Glomerular visceral epithelial cell (primary cell): ENCODE data around the gene LRRC42.

ENCODE experiments used
- DNase-seq: peaks from one replicate; pipeline ENCODE4 v3.0.0-alpha.2; 2016; ENCODE audit errors: extremely low spot score

LRRC42 gene

DNA sequence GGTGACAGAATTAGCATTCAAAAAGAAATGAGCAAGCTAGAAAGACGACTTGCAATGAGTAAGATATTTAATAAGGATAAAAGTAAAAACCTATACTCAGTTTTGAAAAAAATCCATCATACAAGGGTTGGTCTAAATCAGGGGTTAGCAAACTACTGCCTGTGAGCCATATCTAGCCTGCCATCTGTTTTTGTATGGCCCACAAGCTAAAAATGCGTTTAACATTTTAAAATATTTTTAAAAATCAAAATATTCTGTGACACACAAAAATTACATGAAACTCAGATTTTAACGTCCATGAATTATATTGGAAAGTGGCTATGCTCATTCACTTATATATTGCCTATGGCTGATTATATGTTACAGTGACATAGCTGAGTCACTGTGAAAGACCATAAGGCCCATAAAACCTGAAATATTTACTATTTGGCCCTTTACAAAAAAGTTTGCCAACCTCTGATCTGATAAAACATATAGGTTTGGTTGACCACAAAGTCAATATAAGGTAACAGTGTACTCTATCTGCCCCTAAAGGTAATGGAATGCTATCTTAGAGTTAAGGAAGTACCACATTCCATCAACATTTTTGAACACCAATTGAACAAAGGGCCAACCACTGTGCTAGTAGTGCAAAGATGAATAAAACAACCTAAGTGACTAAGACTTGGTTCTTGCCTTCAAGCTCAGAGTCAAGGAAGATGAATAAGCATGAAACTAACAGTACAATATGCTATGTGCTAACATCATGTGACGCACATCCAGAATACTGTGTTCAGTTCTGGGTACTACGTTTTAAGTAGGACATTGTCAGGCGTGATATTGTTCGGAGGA lies 3.8 kb upstream of the LRRC42 start:
- no peak for DNase-seq

DNA sequence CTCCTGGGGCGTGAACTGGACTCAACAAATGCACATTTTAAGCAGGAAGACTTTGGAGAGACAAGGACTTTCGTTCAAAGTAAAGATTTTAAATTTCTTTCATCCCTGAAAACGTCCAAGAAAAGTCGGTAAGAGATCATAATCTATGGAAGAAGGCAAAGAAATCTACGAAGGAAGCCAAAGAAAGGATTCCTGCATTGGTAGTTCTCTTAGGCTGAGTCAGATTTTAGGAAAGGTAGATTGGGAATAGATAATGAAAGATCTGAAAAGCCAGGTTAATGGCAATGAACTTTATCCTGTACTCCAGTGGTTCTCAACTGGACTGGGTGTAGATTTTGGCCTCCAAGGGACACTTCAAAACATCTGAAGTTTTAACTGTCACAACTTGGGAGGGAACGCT lies 3.1 kb upstream of the LRRC42 start:
- no peak for DNase-seq

DNA sequence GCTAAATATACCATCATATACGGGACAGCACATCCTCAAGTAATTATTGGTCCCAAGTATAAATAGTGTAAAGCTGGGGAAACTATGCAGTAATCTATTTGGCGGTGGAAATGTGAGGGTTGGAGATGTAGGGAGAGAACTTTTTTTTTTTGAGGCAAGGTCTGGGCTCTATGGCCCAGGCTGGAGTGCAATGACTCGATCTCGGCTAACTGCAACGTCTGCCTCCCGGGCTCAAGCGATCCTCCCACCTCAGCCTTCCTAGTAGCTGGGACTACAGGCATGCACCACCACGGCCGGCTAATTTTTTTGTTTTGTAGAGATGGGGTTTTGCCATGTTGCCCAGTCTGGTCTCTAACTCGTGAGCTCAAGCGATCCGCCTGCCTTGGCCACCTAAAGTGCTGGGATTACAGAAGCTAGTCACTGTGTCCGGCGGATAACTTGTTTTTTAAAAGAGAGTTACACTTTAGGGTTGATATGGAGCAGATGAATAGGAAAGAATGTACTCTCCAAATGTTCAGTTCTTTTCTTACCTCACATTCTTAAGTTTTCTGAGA lies 2.6 kb upstream of the LRRC42 start:
- DNase-seq, result no peak

DNA sequence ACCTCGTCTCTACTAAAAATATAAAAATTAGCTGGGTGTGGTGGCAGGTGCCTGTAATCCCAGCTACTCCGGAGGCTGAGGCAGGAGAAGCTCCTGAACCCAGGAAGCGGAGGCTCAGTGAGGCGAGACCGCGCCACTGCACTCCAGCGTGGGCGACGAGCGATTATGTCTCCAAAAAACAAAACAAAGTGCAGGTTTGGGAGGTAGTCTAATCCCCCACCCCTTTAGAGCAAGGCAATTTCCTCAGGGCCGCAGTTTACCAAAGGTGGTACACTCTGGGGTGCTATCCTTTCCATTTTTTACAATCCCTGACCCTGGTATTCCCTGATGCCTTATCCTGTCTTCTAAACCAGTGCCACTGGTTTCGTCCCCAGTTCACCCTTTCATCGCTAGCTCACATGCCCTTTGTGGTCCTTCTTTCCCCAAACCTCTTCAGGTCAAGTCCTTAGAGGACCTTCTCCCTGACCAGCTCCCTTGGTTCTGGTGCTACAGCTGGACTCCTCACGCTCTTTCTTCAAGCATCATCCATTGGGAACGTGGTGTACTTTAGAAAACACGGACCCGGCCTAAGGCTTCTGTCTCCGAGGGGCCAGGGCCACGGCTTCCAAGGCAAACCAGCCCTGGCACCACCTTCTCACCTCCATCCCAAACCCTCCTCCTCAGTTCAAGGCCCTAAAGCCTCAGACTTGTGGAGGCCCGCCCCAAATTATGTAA lies 1.5 kb upstream of the LRRC42 start:
- peak; percentile 17 for DNase-seq

DNA sequence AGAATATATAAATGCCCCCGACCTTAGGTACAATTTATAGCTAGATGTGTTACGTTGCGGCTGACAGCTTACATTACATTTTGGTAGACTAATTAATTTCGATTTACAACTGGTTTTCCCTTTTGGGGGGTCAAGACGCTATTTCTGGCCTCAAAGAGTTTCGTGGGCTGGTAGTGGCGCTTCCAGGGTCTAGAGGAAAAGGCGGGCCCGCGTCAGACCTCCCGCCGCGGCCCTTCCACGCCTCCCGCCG lies 1.0 kb upstream of the LRRC42 start:
- no peak for DNase-seq

DNA sequence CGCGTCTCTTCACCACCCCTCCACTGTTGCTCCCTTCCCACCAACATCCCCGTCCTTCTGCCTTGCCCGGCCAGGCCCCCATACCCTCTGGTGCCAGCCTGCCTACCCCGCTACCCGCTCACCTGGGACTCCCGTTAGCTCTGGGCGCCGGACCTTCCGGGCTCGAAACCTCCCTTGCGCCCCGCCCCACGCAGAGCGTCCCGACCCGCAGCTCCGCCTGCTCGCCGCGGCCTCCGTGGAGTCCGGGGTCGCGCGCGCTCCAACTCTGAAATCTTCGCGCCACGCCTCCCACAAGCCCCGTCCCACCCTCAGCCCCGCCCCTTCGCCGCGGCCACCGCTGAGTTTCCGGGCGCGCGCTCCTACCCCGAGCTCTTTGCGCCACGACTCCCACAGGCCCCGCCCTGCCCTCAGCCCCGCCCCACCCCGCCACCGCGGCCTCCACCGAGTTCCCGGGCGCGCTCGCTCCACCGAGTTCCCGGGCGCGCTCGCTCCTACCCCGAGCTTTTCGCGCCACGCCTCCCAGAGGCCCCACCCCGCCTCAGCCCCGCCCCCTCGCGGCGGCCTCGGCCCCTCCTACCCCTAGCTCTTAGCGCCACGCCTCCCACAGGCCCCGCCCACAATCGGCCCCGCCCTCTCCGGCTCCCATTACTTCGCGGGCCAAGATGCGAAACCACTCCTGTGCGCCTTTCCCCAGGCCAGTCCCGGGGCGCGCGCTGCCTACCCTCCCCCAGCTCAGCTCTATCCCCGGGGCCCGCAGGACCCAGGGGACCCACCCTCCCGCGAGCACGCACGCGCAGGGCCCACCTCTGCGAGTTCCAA lies 508 bp upstream of the LRRC42 start, which contains the start of gene IFT25:
TSS of gene IFT25 (minus strand) at position 267 of the 819 bp plus-strand sequence. CDS start 5,617 bp downstream, outside the sequence.
- peak; percentile 99 for DNase-seq

DNA sequence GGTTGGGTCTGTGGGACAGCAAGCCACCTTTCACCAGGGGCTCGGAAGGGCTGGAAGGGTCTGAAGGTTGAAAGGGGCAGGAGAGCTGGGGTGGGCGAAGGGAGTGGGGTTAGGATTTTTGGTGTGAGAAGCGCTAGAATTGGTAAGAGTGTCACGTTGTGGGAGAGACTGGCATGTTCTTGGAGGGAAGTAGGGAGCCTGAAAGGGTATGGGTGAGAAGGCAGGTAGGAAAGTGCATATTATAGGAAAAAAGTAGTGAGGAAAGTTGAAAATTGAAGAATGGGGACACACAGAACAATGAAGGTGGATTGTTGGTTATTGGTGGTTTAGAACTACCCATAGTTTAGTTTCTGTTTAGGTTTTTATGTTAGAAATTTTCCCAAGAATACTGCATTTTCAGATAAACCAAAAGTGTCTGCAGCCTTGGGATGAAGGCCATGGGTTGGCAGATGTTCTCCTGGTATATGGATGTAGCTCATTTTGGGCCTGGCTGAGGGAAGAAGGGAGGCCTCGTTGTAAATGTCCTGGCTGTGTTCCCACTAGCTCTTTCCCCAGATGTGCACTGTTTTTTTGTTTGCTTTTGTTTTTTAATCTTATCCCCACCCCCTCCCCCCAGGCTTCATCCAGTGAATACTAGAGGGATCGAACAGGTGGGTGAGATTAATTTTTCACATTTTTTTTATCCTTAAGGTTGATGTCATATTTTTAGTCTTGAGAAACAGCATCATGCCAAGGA lies 1.2 kb downstream of the LRRC42 start:
- DNase-seq, result no peak

DNA sequence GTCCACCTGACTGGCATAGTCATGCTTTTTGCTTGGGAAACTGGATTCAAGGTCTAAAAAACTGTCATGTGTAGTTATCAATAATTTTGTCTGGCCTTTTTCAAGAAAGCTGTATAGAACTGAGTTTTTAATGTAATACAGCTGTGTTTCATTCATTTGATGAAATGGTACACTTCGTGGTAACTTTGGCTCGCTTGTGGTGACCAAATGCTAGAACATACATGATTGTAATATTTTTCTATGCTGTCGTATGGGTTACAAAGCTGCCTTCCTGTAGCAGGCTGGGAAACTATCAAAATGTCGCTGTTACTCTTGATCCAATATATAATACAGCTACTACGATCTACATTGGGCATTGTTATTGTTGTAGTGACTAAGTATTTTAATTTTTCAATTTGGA lies 2.1 kb downstream of the LRRC42 start:
- no peak for DNase-seq

DNA sequence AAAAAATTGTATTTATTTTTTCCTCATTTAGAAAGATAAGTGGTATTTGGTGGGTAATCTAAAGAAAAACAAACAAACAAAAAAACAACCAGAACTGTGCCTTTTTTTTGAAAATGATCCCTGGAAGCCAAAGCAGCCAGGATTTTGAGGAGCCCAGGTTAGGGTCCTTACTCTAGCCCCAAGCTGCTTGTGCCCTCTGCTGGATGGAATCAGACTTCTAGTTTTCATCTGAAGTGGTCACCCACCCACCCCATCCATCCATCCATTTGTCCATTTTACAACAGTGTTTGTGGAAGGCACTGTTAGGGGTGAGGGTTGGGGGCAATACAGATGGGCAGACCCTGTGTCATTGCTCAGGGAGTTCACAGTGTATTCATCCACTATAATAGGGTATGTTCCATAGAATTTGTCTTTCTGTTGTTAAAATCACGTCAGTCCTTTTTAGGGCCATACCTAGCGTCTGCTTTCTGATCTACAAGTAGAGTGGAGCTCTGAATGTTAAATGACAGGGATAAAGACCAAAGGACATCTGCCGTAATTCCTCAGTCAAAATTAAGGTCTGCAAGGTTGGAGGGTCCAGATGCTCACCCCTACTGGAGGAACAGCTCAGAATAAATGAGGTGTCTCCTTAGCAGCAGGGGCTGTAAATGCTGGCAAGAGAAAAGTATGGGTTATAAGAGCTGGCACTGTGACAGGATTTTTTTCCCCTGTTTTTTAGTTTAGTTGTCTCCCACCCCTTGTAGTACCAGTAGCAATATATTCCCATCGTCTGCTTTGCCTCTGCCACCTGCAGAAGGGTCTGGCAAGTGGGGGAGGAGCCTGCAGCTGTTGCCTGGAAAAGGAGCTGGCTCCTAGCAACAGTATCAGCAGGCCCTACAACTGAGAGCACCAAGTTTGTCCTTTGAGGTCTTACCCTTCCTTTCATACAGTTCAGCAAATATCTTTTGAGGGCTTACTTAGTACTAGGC lies 3.2 kb downstream of the LRRC42 start:
- DNase-seq, result peak; percentile 56

DNA sequence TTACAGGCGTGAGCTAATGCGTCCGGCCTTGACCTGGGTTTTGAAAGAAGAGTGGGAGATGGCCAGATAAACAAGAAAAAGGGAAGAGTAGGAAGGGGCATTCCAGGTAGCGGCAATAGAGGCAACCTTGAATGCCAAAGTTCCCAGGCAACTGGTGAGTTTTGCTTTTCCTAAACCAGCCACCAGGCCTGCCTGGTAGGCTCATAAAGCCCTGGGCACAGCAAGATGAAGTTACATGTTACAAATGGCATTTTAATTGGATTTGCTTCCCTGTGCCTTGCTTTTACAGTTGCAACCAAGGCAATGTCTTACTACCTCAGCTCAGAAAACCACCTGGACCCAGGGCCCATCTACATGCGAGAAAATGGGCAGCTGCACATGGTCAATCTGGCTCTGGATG lies 5.5 kb downstream of the LRRC42 start:
- no peak for DNase-seq

DNA sequence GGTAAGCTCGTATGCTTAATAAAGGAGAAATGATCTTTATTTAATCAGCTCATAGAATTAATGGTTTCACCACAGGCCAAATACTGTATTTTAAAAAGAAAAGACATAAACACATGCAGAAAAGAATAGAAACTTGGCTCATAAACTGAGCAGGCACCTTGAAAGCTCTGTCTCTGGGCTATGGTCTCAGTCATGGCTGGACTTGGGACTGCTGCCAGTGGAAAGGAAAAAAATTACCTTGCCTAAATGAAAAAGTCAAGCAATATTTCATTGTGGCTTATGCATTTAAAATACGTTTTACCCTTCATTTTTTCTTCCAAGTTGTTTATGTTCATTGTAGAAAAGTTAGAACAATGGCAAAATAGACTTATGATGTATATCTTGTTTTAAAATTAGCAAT lies 8.0 kb downstream of the LRRC42 start:
- no peak for DNase-seq

DNA sequence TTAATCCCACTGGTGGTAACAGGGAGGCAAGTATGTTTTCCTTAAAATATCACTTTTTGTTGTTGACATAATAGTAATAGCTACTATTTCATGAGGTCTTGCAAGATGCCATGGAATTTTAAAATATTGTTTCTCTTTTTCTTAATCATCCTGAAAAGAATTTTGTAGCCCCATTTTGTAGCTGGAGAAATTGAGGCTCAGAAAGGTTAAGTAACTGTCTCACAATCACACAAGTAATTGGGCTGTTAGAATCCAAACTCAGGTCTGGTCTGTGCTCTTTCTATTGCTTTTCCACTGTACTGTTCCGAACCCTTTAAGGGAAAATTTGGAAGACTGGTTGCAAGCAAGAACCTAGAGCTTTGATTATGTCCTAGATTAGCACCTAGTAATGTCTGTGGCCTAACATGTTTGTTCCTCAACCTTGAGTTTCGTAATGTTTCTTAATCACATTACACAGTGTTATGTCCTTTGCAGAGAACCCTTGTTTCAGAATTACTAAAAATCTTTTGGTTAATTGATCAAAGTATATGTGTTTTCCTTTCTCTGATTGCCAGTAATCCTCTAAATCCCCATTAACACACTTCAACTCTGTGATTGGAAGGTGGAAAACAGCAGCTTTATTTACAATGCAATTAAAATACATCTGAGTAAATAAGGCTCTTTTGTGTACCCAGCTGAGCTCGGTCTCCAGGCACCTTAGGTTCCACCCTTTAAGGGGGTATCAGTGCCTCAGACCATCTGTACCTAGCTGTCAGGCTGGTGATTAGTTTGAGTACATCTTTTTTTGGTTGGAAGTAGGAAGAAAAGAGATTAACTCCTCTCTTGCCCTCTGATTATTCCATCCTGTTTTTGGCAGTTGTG lies 10.4 kb downstream of the LRRC42 start:
- DNase-seq, result no peak

DNA sequence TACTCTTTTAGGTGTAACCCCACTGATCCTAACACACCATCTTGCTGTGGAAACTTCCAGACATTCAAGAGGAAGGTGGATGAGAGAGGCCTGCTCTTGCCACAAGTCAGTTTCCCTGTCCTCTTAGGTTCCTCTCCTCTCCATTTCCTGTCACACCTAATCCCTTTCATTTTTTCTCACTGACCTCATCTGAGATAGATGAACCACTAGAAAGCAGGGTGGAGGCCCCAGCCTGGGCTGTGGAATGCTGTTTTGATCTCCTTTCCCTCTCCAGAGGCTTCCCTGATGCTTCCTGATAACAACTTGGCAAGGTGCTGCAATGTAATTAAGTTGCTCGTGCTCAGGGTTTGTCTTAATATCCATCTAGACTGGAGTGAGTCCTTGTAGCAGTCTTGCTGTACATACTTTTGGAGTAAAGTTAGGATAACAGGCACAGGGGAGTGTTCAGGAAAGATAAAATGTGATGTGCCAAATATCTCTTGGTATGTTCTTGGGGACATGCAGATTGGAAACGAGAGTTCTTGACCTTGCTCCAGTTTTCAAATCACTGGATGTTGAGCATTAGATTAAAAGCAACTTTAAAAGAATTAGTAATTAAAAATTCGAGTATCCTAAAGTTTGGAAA lies 11.2 kb downstream of the LRRC42 start:
- DNase-seq, result peak; percentile 76

DNA sequence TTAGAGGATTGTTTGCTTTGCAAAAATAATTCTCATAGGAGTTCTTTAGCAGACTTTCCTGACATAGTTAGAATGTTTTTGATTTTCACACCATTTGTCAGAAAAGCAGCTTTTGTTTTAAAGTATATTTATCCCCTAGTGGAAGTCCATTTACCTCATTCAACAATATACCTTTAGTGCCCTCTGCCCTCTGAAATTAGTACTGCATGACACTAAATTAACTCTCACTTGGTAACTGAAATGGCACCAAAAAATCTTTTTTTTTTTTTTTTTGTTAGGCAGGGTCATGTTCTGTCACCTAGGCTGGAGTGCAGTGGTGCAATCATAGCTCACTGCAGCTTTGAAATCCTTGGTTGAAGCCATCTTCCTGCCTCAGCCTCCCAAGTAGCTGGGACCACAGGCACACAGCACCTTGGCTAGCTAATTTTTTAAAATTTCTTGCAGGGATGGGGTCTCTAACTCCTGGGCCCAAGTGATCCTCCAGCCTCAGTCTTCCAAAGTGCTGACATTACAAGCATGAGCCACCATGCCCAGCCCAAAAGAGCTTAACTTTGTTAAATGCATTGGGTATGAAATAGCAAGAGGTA lies 13.6 kb downstream of the LRRC42 start:
- peak; percentile 43 for DNase-seq

DNA sequence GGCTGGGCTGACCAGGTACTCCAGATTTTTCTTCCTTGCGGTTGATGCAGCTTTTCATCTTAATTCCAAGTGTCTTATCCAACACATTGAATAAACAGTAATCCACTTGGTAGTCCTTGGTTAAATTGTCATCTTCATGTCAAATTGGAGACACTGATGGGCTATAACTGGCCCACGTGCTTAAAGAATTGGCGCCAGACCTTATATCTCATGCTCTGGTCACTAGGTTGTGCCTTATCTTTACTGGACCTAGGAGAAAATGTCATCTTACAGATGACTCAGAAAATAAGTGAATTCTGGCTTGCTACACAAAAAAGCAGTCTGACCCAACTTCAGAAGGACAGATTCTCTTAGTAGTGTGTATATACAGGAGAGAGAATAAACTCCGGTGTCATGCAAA lies 16.2 kb downstream of the LRRC42 start:
- DNase-seq, result no peak

DNA sequence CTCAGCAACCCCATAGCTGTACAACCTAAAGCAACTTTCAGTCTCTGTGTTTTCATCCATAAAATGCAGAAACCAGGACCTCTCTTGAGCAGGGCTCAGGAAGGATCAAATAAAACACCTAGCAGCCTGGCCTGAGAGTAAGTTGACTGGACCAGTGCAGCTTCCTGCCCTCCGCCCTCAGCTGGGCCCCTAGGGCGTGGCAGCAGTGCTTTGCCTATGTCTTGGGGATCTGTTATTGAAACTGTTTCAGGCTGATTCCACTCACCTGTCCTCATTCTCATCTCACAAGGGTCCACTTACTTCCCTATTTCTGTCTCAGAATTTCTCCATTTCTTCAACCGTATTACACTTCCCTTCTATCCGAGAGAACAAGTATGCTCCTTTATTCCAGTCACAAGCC lies 17.3 kb downstream of the LRRC42 start:
- DNase-seq, result no peak

DNA sequence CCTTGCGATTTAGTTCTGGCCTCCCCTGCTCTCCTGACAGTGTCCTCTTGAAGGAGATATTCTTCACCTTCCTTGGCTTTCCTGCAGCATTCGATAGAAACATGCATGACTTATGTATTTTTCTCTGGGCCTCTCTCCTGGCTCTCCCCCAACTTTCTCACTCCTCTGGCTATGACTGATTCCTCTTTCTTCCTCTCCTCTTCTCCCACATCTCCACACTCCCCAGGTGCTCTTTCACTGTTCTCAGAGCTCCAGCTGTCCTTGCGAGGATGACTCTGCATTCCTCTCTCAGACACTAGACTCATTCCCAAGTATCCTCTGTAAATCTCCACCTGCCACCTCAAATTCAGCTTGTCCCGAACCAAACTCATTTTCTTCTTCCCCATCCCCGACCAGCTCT lies 18.0 kb downstream of the LRRC42 start:
- no peak for DNase-seq

DNA sequence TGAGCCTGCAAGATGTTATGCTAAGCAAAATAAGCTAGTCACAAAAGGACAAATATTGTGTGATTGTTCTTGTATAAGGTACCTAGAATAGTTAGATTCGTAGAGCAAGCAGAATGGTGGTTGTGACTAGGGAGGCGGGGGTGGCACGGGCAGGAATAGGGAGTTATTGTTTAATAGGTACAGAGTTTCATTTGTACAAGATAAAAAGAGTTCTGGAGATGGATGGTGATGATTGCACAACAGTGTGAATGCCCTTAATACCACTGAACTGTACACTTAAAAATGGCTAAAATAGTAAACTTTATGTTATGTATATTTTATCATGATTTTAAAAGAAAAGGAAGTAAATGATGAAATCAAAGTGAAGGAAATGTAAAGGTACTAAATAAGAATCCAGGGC lies 20.6 kb downstream of the LRRC42 start:
- no peak for DNase-seq
